D721Med (cell line): Measurements from ENCODE around the gene RGS10.

Experiments used
- DNase-seq: peaks from one replicate; pipeline ENCODE4 v3.0.0; 2011; ENCODE audit warnings: low spot score; ENCODE audit not compliant: insufficient read length
- FAIRE-seq: peaks from 2 replicates; lab custom pipeline; 2011; peaks lifted over from hg19 to GRCh38; lab: Jason Lieb, UNC
- CTCF ChIP-seq: IDR thresholded peaks from 2 replicates; pipeline ENCODE4 v1.5.1; 2012; ENCODE audit warnings: mild to moderate bottlenecking, control low read depth; ENCODE audit not compliant: insufficient read depth; ENCODE audit errors: missing control alignments

The RGS10 gene

GRCh38 chr10:119499677-119500002 lies 42.9 kb downstream of the RGS10 start:
- TF ChIP-seq CTCF: no peak
- FAIRE-seq (no peak), DNase-seq (no peak)

GRCh38 chr10:119498889-119499676 lies 43.4 kb downstream of the RGS10 start:
- DNase-seq (no peak), FAIRE-seq (no peak)
- no peak for TF ChIP-seq CTCF

- DNase-seq (no peak), FAIRE-seq (no peak)
- no peak for TF ChIP-seq CTCF
Observed at GRCh38 chr10:119497243-119497642, 45.3 kb downstream of the RGS10 start.

GRCh38 chr10:119496273-119496672 lies 46.2 kb downstream of the RGS10 start:
- FAIRE-seq: no peak
- no peak for DNase-seq
- TF ChIP-seq CTCF: no peak

GRCh38 chr10:119495545-119495944 lies 47.0 kb downstream of the RGS10 start:
- DNase-seq (no peak), FAIRE-seq (no peak)
- TF ChIP-seq CTCF: no peak

- DNase-seq (no peak), FAIRE-seq (no peak)
- TF ChIP-seq CTCF: no peak
Observed at GRCh38 chr10:119495021-119495505, 47.5 kb downstream of the RGS10 start.
